ENCODE data around the gene MPP1.
A peak's percentile ranks its signal among the peaks of the same experiment; 100 is the strongest.
"Not testable (repeated sequence)": the region's sequence is repeated elsewhere in the genome, so short reads cannot be mapped to it uniquely, and the experiment has no call there.

The MPP1 gene

GRCh38 chrX:154804957-154805695 is at the start of gene MPP1:
TSS of gene MPP1 (minus strand) at chrX:154805485. CDS start at chrX:154805373, 112 bp downstream.
- DNase-seq, result peak; percentile 65

GRCh38 chrX:154850957-154851611 is 45.8 kb upstream of the MPP1 start:
- DNase-seq, result no peak

GRCh38 chrX:154840856-154841255 is 35.6 kb upstream of the MPP1 start:
- peak; percentile 60 for DNase-seq

- no peak for DNase-seq
Measured at GRCh38 chrX:154836163-154836562, 30.9 kb upstream of the MPP1 start.

GRCh38 chrX:154834562-154834961 is 29.3 kb upstream of the MPP1 start, which contains the start of gene SMIM9:
TSS of gene SMIM9 (minus strand) at chrX:154834662. CDS start at chrX:154830856, 3,806 bp downstream.
- no peak for DNase-seq

GRCh38 chrX:154833746-154834274 is 28.5 kb upstream of the MPP1 start:
- DNase-seq, result no peak

- no peak for DNase-seq
Measured at GRCh38 chrX:154829926-154830442, 24.7 kb upstream of the MPP1 start.

GRCh38 chrX:154829134-154829533 is 23.8 kb upstream of the MPP1 start:
- DNase-seq, result no peak

GRCh38 chrX:154828016-154828408 is 22.7 kb upstream of the MPP1 start:
- no peak for DNase-seq

GRCh38 chrX:154827194-154828015 is 22.1 kb upstream of the MPP1 start:
- DNase-seq, result no peak

- DNase-seq, result not testable (repeated sequence)
Measured at GRCh38 chrX:154825586-154825985, 20.3 kb upstream of the MPP1 start.

- DNase-seq, result no peak
Measured at GRCh38 chrX:154824638-154825037, 19.4 kb upstream of the MPP1 start.

- DNase-seq, result no peak
Measured at GRCh38 chrX:154822029-154822428, 16.7 kb upstream of the MPP1 start.

- no peak for DNase-seq
Measured at GRCh38 chrX:154821523-154821922, 16.2 kb upstream of the MPP1 start.

GRCh38 chrX:154819771-154820341 is 14.6 kb upstream of the MPP1 start:
- DNase-seq, result no peak

GRCh38 chrX:154818916-154819770 is 13.9 kb upstream of the MPP1 start:
- DNase-seq, result no peak

GRCh38 chrX:154817048-154817618 is 11.8 kb upstream of the MPP1 start:
- not testable (repeated sequence) for DNase-seq

GRCh38 chrX:154816326-154816898 is 11.1 kb upstream of the MPP1 start:
- DNase-seq, result not testable (repeated sequence)

GRCh38 chrX:154815274-154815818 is 10.1 kb upstream of the MPP1 start:
- DNase-seq, result no peak

- no peak for DNase-seq
Measured at GRCh38 chrX:154813801-154814200, 8.5 kb upstream of the MPP1 start.
